ENCODE data around the gene EMILIN3.

Gene EMILIN3

GRCh38 chr20:41359541-41360011 is 7.0 kb downstream of the EMILIN3 start:
- DNase-seq (ENCODE audit: insufficient read length, low spot score) (no peak), FAIRE-seq (no peak)
- no peak for TF ChIP-seq SPI1 (IDR thresholded peaks at IDR 0.05; ENCODE audit: low read depth, low read length)
- TF ChIP-seq TAF1 (IDR thresholded peaks at IDR 0.05; ENCODE audit: low read depth, low read length), result no peak

GRCh38 chr20:41358717-41359116 is 7.9 kb downstream of the EMILIN3 start:
- TF ChIP-seq SPI1 (IDR thresholded peaks at IDR 0.05; ENCODE audit: low read depth, low read length), result no peak
- TF ChIP-seq POU2F2 (IDR thresholded peaks at IDR 0.05; ENCODE audit: low read depth, low read length), result no peak
- no peak for TF ChIP-seq PAX5 (IDR thresholded peaks at IDR 0.05; ENCODE audit: insufficient read depth, low read length, severe bottlenecking)
- DNase-seq (ENCODE audit: insufficient read length, low spot score), result no peak
- no peak for FAIRE-seq

- no peak for FAIRE-seq
- DNase-seq (ENCODE audit: insufficient read length, low spot score), result no peak
- TF ChIP-seq PAX5 (IDR thresholded peaks at IDR 0.05; ENCODE audit: insufficient read depth, low read length, severe bottlenecking) (no peak), POU2F2 (IDR thresholded peaks at IDR 0.05; ENCODE audit: low read depth, low read length) (no peak), TAF1 (IDR thresholded peaks at IDR 0.05; ENCODE audit: low read depth, low read length) (no peak), POLR2AphosphoS5 (IDR thresholded peaks at IDR 0.05; ENCODE audit: low read depth, low read length) (no peak), POLR2A (IDR thresholded peaks at IDR 0.05; ENCODE audit: low read depth, low read length) (no peak), SPI1 (IDR thresholded peaks at IDR 0.05; ENCODE audit: low read depth, low read length) (no peak)
Measured at GRCh38 chr20:41358230-41358629, 8.4 kb downstream of the EMILIN3 start.

GRCh38 chr20:41357424-41358163 is 9.0 kb downstream of the EMILIN3 start:
- FAIRE-seq (no peak), DNase-seq (ENCODE audit: insufficient read length, low spot score) (no peak)
- no peak for TF ChIP-seq TAF1 (IDR thresholded peaks at IDR 0.05; ENCODE audit: low read depth, low read length)
- no peak for TF ChIP-seq SPI1 (IDR thresholded peaks at IDR 0.05; ENCODE audit: low read depth, low read length)
- no peak for TF ChIP-seq POLR2A (IDR thresholded peaks at IDR 0.05; ENCODE audit: low read depth, low read length)
- no peak for TF ChIP-seq POU2F2 (IDR thresholded peaks at IDR 0.05; ENCODE audit: low read depth, low read length)
- TF ChIP-seq PAX5 (IDR thresholded peaks at IDR 0.05; ENCODE audit: insufficient read depth, low read length, severe bottlenecking), result no peak
- no peak for TF ChIP-seq POLR2AphosphoS5 (IDR thresholded peaks at IDR 0.05; ENCODE audit: low read depth, low read length)

- DNase-seq (ENCODE audit: insufficient read length, low spot score) (no peak), FAIRE-seq (no peak)
- no peak for TF ChIP-seq PAX5 (IDR thresholded peaks at IDR 0.05; ENCODE audit: insufficient read depth, low read length, severe bottlenecking)
- TF ChIP-seq SPI1 (IDR thresholded peaks at IDR 0.05; ENCODE audit: low read depth, low read length), result no peak
- TF ChIP-seq POLR2A (IDR thresholded peaks at IDR 0.05; ENCODE audit: low read depth, low read length), result no peak
- no peak for TF ChIP-seq POLR2AphosphoS5 (IDR thresholded peaks at IDR 0.05; ENCODE audit: low read depth, low read length)
- no peak for TF ChIP-seq POU2F2 (IDR thresholded peaks at IDR 0.05; ENCODE audit: low read depth, low read length)
- TF ChIP-seq TAF1 (IDR thresholded peaks at IDR 0.05; ENCODE audit: low read depth, low read length), result no peak
Measured at GRCh38 chr20:41356951-41357350, 9.7 kb downstream of the EMILIN3 start.

- no peak for TF ChIP-seq PAX5 (IDR thresholded peaks at IDR 0.05; ENCODE audit: insufficient read depth, low read length, severe bottlenecking)
- no peak for TF ChIP-seq POLR2AphosphoS5 (IDR thresholded peaks at IDR 0.05; ENCODE audit: low read depth, low read length)
- no peak for TF ChIP-seq POLR2A (IDR thresholded peaks at IDR 0.05; ENCODE audit: low read depth, low read length)
- no peak for TF ChIP-seq TAF1 (IDR thresholded peaks at IDR 0.05; ENCODE audit: low read depth, low read length)
- no peak for TF ChIP-seq SPI1 (IDR thresholded peaks at IDR 0.05; ENCODE audit: low read depth, low read length)
- TF ChIP-seq POU2F2 (IDR thresholded peaks at IDR 0.05; ENCODE audit: low read depth, low read length), result no peak
- no peak for FAIRE-seq
- DNase-seq (ENCODE audit: insufficient read length, low spot score), result no peak
Measured at GRCh38 chr20:41355598-41356203, 10.9 kb downstream of the EMILIN3 start.

GRCh38 chr20:41355192-41355591 is 11.4 kb downstream of the EMILIN3 start:
- TF ChIP-seq TAF1 (IDR thresholded peaks at IDR 0.05; ENCODE audit: low read depth, low read length) (no peak), POLR2AphosphoS5 (IDR thresholded peaks at IDR 0.05; ENCODE audit: low read depth, low read length) (no peak), POLR2A (IDR thresholded peaks at IDR 0.05; ENCODE audit: low read depth, low read length) (no peak)
- DNase-seq (ENCODE audit: insufficient read length, low spot score), result no peak
- FAIRE-seq, result no peak

GRCh38 chr20:41353530-41353929 is 13.1 kb downstream of the EMILIN3 start:
- DNase-seq (ENCODE audit: insufficient read length, low spot score), result no peak
- TF ChIP-seq PAX5 (IDR thresholded peaks at IDR 0.05; ENCODE audit: insufficient read depth, low read length, severe bottlenecking) (no peak), POLR2A (IDR thresholded peaks at IDR 0.05; ENCODE audit: low read depth, low read length) (no peak), TAF1 (IDR thresholded peaks at IDR 0.05; ENCODE audit: low read depth, low read length) (no peak), POU2F2 (IDR thresholded peaks at IDR 0.05; ENCODE audit: low read depth, low read length) (no peak), SPI1 (IDR thresholded peaks at IDR 0.05; ENCODE audit: low read depth, low read length) (no peak), POLR2AphosphoS5 (IDR thresholded peaks at IDR 0.05; ENCODE audit: low read depth, low read length) (no peak)
- FAIRE-seq, result no peak

GRCh38 chr20:41352666-41353065 is 14.0 kb downstream of the EMILIN3 start:
- TF ChIP-seq PAX5 (IDR thresholded peaks at IDR 0.05; ENCODE audit: insufficient read depth, low read length, severe bottlenecking) (no peak), SPI1 (IDR thresholded peaks at IDR 0.05; ENCODE audit: low read depth, low read length) (no peak), POU2F2 (IDR thresholded peaks at IDR 0.05; ENCODE audit: low read depth, low read length) (no peak), POLR2A (IDR thresholded peaks at IDR 0.05; ENCODE audit: low read depth, low read length) (no peak), POLR2AphosphoS5 (IDR thresholded peaks at IDR 0.05; ENCODE audit: low read depth, low read length) (no peak), TAF1 (IDR thresholded peaks at IDR 0.05; ENCODE audit: low read depth, low read length) (no peak)
- no peak for FAIRE-seq
- DNase-seq (ENCODE audit: insufficient read length, low spot score), result no peak

GRCh38 chr20:41352106-41352505 is 14.5 kb downstream of the EMILIN3 start:
- FAIRE-seq (no peak), DNase-seq (ENCODE audit: insufficient read length, low spot score) (no peak)
- no peak for TF ChIP-seq POLR2AphosphoS5 (IDR thresholded peaks at IDR 0.05; ENCODE audit: low read depth, low read length)
- TF ChIP-seq POLR2A (IDR thresholded peaks at IDR 0.05; ENCODE audit: low read depth, low read length), result no peak
- TF ChIP-seq PAX5 (IDR thresholded peaks at IDR 0.05; ENCODE audit: insufficient read depth, low read length, severe bottlenecking), result no peak
- no peak for TF ChIP-seq POU2F2 (IDR thresholded peaks at IDR 0.05; ENCODE audit: low read depth, low read length)
- no peak for TF ChIP-seq TAF1 (IDR thresholded peaks at IDR 0.05; ENCODE audit: low read depth, low read length)
